Activated CD4-positive, CD25-positive, alpha-beta regulatory T cell treated with anti-CD3 and anti-CD28 coated beads, Interleukin-2, amount 50 U/mL, for 24 hours (primary cell): ENCODE measurements around the gene DNAH10.

Experiments
- ATAC-seq, 2 donors: fragments of 150-1000 bp; cut with Tn5 transposase; one replicate each; pipeline ENCODE4 v1.10.0; 2021; ENCODE audit warnings: mild to moderate bottlenecking in 1 of 2, moderate library complexity in 1 of 2

The DNAH10 gene, protein sequence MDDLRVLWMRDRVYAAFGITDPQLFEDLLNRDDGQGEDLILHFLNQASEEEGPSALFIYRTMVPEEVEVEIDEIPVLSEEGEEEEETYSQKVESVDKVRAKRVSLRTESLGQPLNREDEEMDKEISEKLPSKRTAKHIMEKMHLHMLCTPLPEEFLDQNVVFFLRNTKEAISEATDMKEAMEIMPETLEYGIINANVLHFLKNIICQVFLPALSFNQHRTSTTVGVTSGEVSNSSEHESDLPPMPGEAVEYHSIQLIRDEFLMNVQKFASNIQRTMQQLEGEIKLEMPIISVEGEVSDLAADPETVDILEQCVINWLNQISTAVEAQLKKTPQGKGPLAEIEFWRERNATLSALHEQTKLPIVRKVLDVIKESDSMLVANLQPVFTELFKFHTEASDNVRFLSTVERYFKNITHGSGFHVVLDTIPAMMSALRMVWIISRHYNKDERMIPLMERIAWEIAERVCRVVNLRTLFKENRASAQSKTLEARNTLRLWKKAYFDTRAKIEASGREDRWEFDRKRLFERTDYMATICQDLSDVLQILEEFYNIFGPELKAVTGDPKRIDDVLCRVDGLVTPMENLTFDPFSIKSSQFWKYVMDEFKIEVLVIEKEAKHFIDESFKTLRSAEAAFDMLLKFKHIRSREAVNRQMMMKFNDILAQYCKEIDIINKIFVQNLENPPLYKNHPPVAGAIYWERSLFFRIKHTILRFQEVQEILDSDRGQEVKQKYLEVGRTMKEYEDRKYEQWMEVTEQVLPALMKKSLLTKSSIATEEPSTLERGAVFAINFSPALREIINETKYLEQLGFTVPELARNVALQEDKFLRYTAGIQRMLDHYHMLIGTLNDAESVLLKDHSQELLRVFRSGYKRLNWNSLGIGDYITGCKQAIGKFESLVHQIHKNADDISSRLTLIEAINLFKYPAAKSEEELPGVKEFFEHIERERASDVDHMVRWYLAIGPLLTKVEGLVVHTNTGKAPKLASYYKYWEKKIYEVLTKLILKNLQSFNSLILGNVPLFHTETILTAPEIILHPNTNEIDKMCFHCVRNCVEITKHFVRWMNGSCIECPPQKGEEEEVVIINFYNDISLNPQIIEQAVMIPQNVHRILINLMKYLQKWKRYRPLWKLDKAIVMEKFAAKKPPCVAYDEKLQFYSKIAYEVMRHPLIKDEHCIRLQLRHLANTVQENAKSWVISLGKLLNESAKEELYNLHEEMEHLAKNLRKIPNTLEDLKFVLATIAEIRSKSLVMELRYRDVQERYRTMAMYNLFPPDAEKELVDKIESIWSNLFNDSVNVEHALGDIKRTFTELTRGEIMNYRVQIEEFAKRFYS (N-terminal part only)

GRCh38 chr12:123761841-123762714 lies at the start of gene DNAH10:
Gene DNAH10 (plus strand): TSS chr12:123762301. CDS start chr12:123762337, 36 bp downstream.
- ATAC-seq: peak; percentile 71 to 75

DNA sequence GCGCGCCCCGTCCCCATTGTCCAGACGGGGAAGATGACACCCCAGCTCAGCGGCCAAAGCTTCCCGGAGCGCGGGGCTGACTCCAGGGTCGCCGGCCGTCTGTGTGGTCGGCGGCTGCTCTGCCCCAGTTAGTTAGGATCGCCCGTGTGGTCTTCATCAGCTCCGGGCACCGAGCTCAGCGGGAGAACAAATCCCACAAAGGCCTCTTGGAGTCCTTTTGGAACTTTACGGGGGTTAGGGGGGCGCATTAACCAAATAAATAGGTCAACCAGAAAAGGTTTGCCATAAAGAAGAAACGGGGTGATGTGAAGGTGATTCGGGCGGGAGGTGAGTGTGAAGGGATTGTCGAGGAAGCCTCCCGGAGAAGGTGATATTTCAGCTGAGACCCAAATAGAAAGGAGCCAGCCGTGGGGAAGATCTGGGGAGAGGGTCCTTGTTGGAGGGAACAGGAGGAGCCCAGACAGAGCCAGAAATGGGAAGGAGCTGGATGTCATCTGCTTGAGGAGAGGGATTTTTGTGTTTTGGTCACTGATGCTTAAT lies 49.3 kb upstream of the DNAH10 start:
- no peak for ATAC-seq

GRCh38 chr12:123713398-123713797 lies 48.7 kb upstream of the DNAH10 start:
- ATAC-seq: no peak

DNA sequence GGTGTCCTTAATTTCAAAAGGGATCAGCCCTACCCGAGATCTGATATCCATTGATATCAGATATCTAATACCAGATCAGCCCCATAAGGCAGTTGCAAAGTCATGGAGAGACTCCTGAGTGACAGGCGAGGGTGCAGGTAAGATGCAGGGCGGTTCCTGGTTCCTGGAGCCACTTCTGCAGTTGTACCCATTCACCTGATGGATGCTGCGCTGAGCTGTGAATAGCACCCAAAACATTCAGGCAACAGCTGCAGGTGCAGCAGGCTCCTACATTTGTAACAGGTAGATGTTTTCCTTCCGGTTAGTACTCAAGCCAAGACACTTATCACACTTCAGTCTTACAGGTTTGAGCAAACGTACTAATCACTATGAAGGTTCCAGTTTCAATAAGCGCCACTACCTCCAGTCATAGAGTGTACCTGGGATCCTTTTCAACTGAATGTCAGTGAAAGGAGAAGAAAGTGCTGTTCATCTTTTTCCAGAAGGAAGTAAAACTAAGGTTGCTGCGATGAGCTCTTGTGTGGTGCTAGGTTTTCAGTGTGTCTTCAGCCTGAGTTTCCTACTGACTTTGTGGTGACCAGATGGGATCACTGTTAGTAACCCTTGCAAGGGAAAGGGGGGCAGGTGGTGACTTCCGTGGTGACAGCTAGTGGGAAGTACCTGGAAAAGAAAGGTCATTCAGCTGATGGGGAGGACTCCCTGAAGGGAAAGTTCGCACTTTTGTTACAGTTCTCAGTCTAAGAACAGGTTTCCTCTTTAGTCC lies 48.1 kb upstream of the DNAH10 start:
- ATAC-seq: peak; percentile 49 to 51

- peak; percentile 44 to 54 for ATAC-seq
Observed at GRCh38 chr12:123715195-123715594, 46.9 kb upstream of the DNAH10 start.

- ATAC-seq: no peak
Observed at GRCh38 chr12:123717350-123717749, 44.8 kb upstream of the DNAH10 start.

DNA sequence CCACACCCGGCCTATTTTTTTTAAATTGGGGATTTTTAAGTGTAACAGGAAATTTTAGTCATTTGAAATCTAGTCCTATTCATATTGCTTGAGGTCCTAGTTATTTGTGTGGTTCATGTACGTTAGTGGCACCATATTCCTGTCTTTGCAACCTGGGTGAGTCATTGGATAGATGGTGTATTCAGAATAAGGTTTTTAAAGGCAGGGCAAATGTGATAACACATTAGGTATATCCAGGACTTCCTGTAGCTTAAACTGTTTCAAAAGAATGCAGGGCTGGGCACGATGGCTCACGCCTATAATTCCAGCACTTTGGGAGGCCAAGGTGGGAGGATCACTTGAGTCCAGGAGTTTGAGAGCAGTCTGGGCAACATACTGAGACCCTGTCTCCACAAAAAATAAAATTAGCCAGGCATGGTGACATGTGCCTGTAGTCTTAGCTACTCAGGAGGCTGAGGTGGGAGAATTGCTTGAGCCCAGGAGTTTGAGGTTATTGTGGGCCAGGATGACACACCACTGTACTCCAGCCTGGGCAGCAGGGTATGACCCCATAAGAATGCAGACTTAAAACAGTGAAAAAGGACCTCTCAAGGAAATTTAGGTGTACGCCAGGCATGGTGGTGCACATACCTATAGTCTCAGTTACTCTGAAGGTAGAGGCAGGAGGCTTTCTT lies 41.8 kb upstream of the DNAH10 start:
- ATAC-seq: no peak

DNA sequence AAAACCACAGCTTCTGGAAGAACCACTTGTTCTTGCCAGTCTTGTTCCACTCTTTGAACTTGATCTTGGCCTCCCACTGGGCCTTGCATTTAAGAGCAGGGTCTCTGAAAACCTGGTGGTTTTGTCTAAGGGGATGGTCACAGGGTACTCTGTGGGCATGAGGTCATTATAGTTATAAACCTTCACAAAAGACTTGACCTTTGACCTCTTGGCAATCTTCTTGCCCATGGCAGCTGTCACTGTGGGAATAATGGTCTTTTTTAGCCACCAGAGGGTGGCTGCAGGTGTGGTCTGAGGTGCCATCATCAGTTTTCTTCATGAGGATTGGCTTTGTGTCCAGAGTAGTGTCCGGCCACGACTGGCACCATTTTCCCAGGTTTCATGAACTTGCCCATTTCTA lies 40.9 kb upstream of the DNAH10 start:
- ATAC-seq: no peak

DNA sequence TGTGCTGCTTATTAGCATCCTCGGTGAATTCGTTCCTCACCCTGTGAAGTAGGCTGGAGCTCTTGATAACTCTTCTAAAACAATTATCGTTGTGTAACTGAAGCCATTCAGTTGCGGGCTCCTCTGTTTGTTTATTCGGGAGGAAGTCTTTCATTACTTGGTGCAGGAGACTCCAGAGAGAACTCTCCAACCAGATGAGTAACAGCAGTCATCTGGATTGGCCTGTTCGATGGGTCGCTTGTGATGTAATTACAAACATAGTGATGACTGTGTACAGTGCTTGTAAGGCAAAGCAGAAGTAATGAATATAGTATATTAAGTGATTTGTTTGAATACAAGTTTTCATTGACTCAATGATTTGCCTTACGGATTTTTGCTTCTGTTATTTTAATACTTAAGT lies 39.1 kb upstream of the DNAH10 start:
- no peak for ATAC-seq

- peak; percentile 88 to 89 for ATAC-seq
Observed at GRCh38 chr12:123723765-123724164, 38.3 kb upstream of the DNAH10 start.

GRCh38 chr12:123726244-123726643 lies 35.9 kb upstream of the DNAH10 start:
- ATAC-seq: no peak

GRCh38 chr12:123726962-123727361 lies 35.1 kb upstream of the DNAH10 start:
- ATAC-seq: no peak

- ATAC-seq: no peak
Observed at GRCh38 chr12:123727878-123728277, 34.2 kb upstream of the DNAH10 start.

- ATAC-seq: no peak
Observed at GRCh38 chr12:123731596-123731995, 30.5 kb upstream of the DNAH10 start.

DNA sequence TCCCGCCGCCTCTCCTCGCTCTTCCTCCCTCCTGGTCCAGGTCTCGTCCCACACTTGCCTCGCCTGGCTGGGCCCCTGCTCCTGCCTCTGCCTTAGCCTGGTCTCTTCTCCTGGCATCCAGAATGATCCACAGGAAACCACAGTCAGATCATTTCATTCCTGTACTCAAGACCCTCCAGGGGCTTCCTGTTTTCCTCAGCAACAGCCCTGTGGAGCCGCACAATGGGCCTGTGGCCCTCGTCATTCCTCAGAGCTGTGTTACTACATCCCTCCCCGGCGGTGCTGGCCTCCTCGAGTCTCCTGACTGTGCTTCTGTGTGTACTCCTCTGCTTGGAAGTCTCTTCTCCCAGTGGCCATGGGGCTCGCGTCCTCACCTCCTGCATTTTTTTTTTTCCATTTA lies 29.9 kb upstream of the DNAH10 start:
- ATAC-seq: no peak

- no peak for ATAC-seq
Observed at GRCh38 chr12:123733229-123733628, 28.9 kb upstream of the DNAH10 start.

DNA sequence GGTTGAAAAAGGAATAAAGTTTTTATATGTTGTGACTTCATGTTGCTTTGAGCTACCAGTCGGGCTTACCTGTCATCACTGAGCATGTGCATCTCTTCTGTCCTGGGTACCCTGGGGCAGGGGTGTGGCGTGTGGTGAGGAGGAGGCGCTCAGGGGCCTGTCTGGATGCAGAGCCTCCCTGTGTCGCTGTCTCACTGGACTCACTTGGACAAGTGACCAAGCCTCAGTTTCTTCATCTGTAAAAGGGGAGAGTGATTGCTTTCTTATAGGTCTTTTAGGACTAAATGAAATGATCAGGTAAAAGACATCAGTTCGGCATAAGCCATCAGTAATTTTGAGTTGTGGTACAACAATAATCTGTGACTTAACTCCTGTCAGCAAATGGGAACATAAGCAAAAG lies 27.8 kb upstream of the DNAH10 start:
- ATAC-seq: no peak

- ATAC-seq: peak in 1 of 2 donors; percentile 44
Observed at GRCh38 chr12:123741937-123742572, 20.0 kb upstream of the DNAH10 start.

DNA sequence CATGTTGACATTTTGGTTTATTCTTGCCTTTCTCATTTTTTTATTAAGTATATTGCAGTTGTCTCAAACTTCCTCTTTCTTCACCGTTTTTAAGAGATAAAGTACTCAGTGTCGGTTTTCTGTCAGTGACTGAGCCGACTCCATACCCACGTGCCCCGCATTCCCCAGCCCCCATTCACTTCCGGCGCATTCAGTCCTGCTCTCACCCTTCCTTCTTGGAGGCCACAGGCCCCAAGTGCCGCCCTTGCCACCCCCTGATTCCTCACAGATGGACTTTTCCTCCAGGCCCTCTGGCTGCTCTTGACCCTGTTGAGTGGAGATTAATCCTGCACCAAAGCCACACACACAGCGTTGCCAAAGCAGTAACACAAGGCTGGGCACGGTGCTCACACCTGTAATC lies 19.1 kb upstream of the DNAH10 start:
- no peak for ATAC-seq

GRCh38 chr12:123744836-123745235 lies 17.3 kb upstream of the DNAH10 start:
- ATAC-seq: no peak
